ENCODE data around the gene CANT1. TPM values are rescaled to one million over a fixed set of nuclear protein-coding genes. Genes with fewer than 3 reads are reported as not detected.

Gene CANT1
- total RNA-seq, 1 experiment from 2014 or later: 116 TPM

DNA sequence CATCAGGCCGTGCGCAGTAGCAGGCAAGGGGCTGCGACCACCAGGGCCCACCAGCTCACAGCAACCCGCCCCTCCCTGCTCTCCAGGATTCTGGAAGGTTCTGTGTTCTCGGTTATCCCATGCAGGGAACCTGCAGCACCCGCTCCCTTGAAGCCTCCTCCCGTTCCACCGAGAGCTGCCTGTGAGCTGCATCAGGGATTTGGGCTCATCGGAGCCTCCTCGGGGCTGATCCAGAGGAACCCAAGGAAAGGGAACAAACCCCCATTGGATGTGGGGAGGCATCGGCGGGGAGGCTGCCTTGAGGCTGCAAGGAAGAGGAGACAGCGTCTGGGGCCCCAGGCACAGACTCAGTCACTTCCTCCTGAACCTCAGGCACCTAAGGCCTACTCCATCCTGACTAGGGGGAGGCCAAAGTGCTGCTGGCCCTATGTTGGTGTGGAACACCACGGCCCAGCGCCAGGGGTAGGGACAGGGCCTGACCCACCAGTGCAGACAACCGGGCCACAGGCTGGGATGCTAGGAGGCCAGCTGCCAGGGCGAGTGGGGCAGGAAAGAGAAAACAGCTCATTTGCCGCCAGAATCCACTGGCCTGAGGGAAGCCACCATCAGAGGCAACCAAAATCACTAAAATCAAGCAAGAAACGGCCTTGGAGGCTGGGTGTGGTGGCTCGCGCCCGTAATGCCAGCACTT is 15.4 kb downstream of the CANT1 start:
- CTCF ChIA-PET: no interaction called here
- POLR2A ChIA-PET (ENCODE audit: unreplicated experiment): no interaction called here
- Histone ChIP-seq H3K4me1 (replicated peaks; ENCODE audit: insufficient read depth) (peaks cover 34% of the 10 kb centered on the region), H3K4me2 (no peak overlapping the region), H3K27ac (no peak overlapping the region), H4K20me1 (ENCODE audit: insufficient read depth) (no peaks in the 10 kb centered on the region; the same call in 1 of the 2 replicates), H2AFZ (no peak overlapping the region), H3K36me3 (ENCODE audit: low read depth) (peaks cover 19% of the 10 kb centered on the region), H3K9me2 (ENCODE audit: insufficient read depth) (no peaks in the 10 kb centered on the region), H3K27me3 (ENCODE audit: insufficient read depth, low read depth) (no peaks in the 10 kb centered on the region), H3K9me3 (ENCODE audit: insufficient read depth, low read depth) (no peaks in the 10 kb centered on the region), H3K79me2 (ENCODE audit: low read depth) (peaks cover 51% of the 10 kb centered on the region), H3F3A (ENCODE audit: insufficient read depth, low read depth) (peaks cover 38% of the 10 kb centered on the region), H3K4me3 (no peak overlapping the region)
- intact Hi-C loops (cut with micrococcal nuclease; ENCODE audit: unreplicated experiment): loop anchor here (1.0 kb wide), 2 partner anchors 48 to 52 kb away; no protein-coding TSS in a partner anchor
- no TSS peak for BruUV-seq (replicated peaks)
- no peak for DNase-seq
- no peak for TF ChIP-seq EZH2 (IDR thresholded peaks at IDR 0.05; ENCODE audit: low read depth)
- TF ChIP-seq, protein P1, sequence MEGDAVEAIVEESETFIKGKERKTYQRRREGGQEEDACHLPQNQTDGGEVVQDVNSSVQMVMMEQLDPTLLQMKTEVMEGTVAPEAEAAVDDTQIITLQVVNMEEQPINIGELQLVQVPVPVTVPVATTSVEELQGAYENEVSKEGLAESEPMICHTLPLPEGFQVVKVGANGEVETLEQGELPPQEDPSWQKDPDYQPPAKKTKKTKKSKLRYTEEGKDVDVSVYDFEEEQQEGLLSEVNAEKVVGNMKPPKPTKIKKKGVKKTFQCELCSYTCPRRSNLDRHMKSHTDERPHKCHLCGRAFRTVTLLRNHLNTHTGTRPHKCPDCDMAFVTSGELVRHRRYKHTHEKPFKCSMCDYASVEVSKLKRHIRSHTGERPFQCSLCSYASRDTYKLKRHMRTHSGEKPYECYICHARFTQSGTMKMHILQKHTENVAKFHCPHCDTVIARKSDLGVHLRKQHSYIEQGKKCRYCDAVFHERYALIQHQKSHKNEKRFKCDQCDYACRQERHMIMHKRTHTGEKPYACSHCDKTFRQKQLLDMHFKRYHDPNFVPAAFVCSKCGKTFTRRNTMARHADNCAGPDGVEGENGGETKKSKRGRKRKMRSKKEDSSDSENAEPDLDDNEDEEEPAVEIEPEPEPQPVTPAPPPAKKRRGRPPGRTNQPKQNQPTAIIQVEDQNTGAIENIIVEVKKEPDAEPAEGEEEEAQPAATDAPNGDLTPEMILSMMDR (conservative IDR thresholded peaks at IDR 0.05): no peak

DNA sequence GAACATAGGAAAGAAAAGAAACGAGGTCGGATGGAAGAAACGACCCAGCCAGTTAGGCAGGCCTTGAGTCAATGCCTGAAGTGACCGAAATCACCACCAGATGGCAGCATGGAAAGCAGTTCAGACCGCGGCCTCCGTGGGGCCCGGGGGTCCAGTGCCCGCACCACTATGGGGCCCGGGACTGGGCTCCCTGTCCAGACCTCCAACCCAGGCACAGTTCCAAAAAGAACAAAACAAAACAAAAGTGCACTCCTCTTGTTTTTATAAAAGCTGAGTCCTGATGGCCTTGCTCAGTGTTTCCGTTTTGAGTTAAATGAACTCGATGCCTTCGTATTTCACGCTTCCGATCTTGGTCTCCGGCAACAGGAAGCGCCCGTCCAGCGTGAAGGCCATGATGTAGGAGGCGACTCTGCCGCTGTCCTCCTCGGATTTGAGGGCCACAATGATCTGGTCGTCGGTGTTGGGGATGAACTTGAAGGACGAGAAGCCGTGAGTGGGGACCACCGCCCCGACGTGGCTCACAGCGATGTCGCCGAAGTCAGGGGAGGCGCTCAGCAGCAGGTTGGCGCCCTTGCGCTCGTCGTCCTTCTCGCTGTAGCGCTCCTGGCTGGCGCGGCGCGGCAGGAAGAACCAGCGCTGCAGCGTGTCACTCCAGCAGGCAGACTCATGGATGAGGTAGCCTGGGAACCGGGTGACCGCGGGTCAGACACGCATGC is 16.2 kb downstream of the CANT1 start:
- Histone ChIP-seq H2AFZ (no peak overlapping the region), H3K79me2 (ENCODE audit: low read depth) (peaks cover 44% of the 10 kb centered on the region), H3K9me3 (ENCODE audit: insufficient read depth, low read depth) (no peaks in the 10 kb centered on the region), H3K4me3 (no peak overlapping the region), H3K27ac (no peak overlapping the region), H3K9me2 (ENCODE audit: insufficient read depth) (no peaks in the 10 kb centered on the region), H3K4me1 (replicated peaks; ENCODE audit: insufficient read depth) (peaks cover 35% of the 10 kb centered on the region), H3K27me3 (ENCODE audit: insufficient read depth, low read depth) (no peaks in the 10 kb centered on the region), H3F3A (ENCODE audit: insufficient read depth, low read depth) (peaks cover 42% of the 10 kb centered on the region), H3K36me3 (ENCODE audit: low read depth) (peaks cover 19% of the 10 kb centered on the region), H4K20me1 (ENCODE audit: insufficient read depth) (no peaks in the 10 kb centered on the region; the same call in 1 of the 2 replicates), H3K4me2 (no peak overlapping the region)
- intact Hi-C loops (cut with micrococcal nuclease; ENCODE audit: unreplicated experiment): loop anchor here (1.0 kb wide), 2 partner anchors 49 to 53 kb away; no protein-coding TSS in a partner anchor
- no TSS peak for BruUV-seq (replicated peaks)
- TF ChIP-seq EZH2 (IDR thresholded peaks at IDR 0.05; ENCODE audit: low read depth): no peak
- TF ChIP-seq, protein P1 (conservative IDR thresholded peaks at IDR 0.05): peak; percentile 78
- peak in 1 of 2 experiments; percentile 44 for DNase-seq
- POLR2A ChIA-PET (ENCODE audit: unreplicated experiment): no interaction called here
- CTCF ChIA-PET: no interaction called here

- POLR2A ChIA-PET (ENCODE audit: unreplicated experiment): no interaction called here
- peaks cover 19% of the 10 kb centered on the region for H3K36me3 ChIP-seq (ENCODE audit: low read depth)
- H3K4me1 ChIP-seq (replicated peaks; ENCODE audit: insufficient read depth): peaks cover 35% of the 10 kb centered on the region
- no peak overlapping the region for H2AFZ ChIP-seq
- H3K27me3 ChIP-seq (ENCODE audit: insufficient read depth, low read depth): no peaks in the 10 kb centered on the region
- CTCF ChIA-PET: no interaction called here
- H3K9me3 ChIP-seq (ENCODE audit: insufficient read depth, low read depth): no peaks in the 10 kb centered on the region
- H4K20me1 ChIP-seq (ENCODE audit: insufficient read depth): no peaks in the 10 kb centered on the region; the same call in 1 of the 2 replicates
- H3F3A ChIP-seq (ENCODE audit: insufficient read depth, low read depth): peaks cover 44% of the 10 kb centered on the region
- BruUV-seq (replicated peaks): TSS peak; percentile 5
- TF ChIP-seq, protein P1 (conservative IDR thresholded peaks at IDR 0.05): no peak
- TF ChIP-seq EZH2 (IDR thresholded peaks at IDR 0.05; ENCODE audit: low read depth): no peak
- no peaks in the 10 kb centered on the region for H3K9me2 ChIP-seq (ENCODE audit: insufficient read depth)
- DNase-seq: no peak
- peaks cover 37% of the 10 kb centered on the region for H3K79me2 ChIP-seq (ENCODE audit: low read depth)
- intact Hi-C loops (cut with micrococcal nuclease; ENCODE audit: unreplicated experiment): loop anchor here (1.0 kb wide), 2 partner anchors 50 to 54 kb away; no protein-coding TSS in a partner anchor
- no peak overlapping the region for H3K4me3 ChIP-seq
- no peak overlapping the region for H3K27ac ChIP-seq
- H3K4me2 ChIP-seq: no peak overlapping the region
These were observed 16.9 kb downstream of the CANT1 start for GRCh38 chr17:78992542-78993212.

All from PC-9 (cell line).